VCaP (cell line): ENCODE data around the gene KDM4C.

ENCODE experiments used
- H3K27ac ChIP-seq: fragments of 450-650 bp; 2 replicates; pipeline ENCODE4 v1.5.1; 2017
- CTCF ChIP-seq: fragments of 450-650 bp; conservative IDR thresholded peaks from 2 replicates; pipeline ENCODE4 v1.5.1; 2017; ENCODE audit warnings: mild to moderate bottlenecking, moderate library complexity

KDM4C gene

GRCh38 chr9:7154003-7154619 lies 396.3 kb downstream of the KDM4C start:
- no peak for TF ChIP-seq CTCF
- H3K27ac ChIP-seq = no peak overlapping the region

GRCh38 chr9:7154650-7155049 lies 396.9 kb downstream of the KDM4C start:
- no peak for TF ChIP-seq CTCF
- no peak overlapping the region for H3K27ac ChIP-seq

- TF ChIP-seq CTCF = no peak
- no peak overlapping the region for H3K27ac ChIP-seq
Observed at GRCh38 chr9:7161469-7161868, 403.7 kb downstream of the KDM4C start.

GRCh38 chr9:7163932-7164331 lies 406.2 kb downstream of the KDM4C start:
- TF ChIP-seq CTCF = no peak
- no peak overlapping the region for H3K27ac ChIP-seq

GRCh38 chr9:7164440-7165330 lies 406.9 kb downstream of the KDM4C start:
- no peak for TF ChIP-seq CTCF
- no peak overlapping the region for H3K27ac ChIP-seq

- TF ChIP-seq CTCF = no peak
- no peak overlapping the region for H3K27ac ChIP-seq
Observed at GRCh38 chr9:7165331-7165975, 407.7 kb downstream of the KDM4C start.

- no peak overlapping the region for H3K27ac ChIP-seq
- no peak for TF ChIP-seq CTCF
Observed at GRCh38 chr9:7166074-7166473, 408.3 kb downstream of the KDM4C start.
